ENCODE data around the gene RBMY1J.
"Not testable (repeated sequence)": the region's sequence is repeated elsewhere in the genome, so short reads cannot be mapped to it uniquely, and the experiment has no call there.

Gene RBMY1J

DNA sequence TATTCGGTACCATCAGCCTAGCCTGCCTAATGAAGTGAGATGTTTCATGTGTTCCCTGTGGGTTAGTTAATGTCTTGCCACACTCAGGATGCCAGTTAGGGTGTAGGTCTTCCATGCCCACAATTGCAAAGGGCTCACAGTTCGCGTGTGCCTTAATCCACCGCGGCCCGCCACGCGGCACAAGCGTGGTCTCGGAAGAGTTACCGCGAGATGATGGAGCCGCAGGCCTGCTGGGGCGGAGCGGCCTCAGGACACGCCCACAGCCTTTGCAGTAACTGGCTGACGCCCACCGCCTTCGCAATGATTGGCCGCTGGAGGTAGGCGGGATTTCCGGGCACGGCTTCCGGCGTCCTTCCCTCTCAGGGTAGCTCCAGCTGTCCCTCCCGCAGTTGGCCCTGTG is at the start of gene RBMY1J:
RBMY1J (plus strand) TSS at position 301 of the 400 bp plus-strand sequence. CDS start 2,038 bp downstream, outside the sequence.
- DNase-seq (ENCODE audit: low read depth in 2 of 2), result not testable (repeated sequence)

DNA sequence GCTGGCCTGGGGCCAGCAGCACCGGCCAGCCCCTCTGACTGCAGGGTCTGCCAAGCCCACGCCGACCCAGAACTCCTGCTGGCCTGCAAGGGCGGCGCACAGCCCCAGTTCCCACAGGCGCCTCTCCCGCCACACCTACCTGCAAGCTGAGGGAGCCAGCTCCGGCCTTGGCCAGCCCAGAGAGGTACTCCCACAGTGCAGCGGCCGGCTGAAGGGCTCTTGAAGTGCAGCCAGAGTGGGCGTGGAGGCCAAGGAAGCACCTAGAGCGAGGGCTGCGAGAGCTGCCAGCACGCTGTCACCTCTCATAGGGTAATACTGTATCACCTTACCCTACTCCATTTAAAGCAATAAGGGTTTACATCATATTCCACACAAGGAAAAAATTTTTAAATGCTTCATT is 35.8 kb upstream of the RBMY1J start:
- DNase-seq (ENCODE audit: low read depth in 2 of 2), result no peak

DNA sequence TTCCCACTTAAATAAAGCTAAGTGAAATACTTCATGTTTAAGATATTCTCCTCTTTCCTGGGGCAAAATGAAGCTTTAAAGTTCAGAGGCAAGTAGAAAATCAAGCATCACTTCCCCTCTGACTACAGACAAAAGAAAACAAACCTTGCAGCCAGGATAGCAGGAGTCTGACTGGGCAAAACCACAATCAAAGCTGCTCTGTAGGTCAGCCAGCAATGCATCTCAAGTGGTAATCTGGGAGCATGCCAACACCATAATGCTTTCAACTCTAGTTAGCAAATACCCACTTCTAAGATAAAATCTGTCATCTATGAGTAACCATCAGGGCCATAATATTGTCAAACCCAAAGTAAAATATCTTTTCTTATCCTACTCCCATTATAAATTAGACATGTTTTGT is 32.6 kb upstream of the RBMY1J start:
- no peak for DNase-seq (ENCODE audit: low read depth in 2 of 2)

DNA sequence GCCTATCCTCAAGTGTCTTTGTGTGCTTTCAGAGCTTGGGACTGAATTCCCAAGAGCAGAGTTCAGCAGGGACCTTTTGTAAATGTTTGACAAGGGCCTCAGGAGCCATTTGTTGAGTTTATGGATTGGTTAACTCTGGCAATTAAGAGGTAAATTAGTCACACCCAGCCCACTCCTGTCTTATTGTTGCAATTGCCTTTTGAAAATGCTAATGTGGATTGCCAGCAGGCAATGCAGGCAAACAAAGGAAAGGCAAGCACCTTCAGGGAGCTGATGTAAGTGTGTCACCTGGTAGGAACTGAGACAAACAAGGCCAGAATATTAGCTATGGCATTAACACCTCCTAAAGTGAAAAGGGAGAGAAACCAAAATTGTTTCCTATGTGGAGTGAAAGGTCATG is 29.7 kb upstream of the RBMY1J start:
- no peak for DNase-seq (ENCODE audit: low read depth in 2 of 2)

DNA sequence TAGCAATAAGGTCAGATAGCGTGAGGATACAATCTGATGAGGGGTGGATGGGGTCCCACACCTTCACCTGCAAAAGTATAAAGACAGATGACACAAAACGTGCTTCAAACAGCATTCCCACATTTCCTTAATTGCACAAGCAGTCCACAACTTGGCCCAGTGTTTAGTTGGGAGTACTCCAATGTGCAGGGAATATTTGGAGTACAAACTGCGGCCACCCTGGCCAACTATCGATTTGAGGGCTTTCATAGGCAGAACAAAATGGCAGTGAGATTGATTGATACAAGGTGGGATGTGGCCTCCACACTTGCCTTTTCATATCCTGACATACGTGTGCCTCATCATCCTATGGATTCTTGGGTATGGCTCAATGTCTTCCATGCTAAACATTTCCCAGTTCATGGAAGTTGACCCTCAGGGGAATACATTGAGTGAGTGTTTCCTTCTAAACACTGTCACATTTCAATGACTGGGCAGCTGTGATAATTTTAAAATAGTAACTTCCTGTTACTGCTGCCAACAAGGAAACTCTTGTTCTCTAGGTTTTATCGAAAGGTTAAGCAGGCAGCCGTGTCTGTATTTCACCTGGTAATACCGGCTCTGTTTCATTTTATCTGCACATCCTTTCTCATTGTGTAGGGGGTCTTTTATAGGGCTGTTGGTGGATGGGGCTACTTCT is 41.6 kb downstream of the RBMY1J start:
- not testable (repeated sequence) for DNase-seq (ENCODE audit: low read depth in 2 of 2)

DNA sequence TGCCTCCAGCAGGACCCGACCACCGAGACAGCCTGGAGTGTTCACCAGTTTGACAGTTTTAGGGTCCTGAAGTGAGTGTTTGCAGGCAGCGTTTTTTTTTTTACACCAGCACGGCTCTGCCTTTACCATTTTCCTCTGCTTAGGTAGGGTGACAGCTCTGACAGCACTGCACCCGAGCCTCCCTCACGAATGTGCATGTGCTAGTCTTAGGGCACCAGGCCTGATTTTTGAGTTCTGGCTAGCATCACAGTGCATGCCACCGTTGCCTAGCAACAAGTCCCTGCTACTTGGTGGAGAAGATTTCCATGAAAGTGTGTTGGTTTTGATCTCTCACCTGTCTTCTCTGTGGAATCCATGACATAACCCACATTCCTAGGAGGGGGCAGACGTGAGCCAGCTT is 52.3 kb downstream of the RBMY1J start:
- not testable (repeated sequence) for DNase-seq (ENCODE audit: low read depth in 2 of 2)

DNA sequence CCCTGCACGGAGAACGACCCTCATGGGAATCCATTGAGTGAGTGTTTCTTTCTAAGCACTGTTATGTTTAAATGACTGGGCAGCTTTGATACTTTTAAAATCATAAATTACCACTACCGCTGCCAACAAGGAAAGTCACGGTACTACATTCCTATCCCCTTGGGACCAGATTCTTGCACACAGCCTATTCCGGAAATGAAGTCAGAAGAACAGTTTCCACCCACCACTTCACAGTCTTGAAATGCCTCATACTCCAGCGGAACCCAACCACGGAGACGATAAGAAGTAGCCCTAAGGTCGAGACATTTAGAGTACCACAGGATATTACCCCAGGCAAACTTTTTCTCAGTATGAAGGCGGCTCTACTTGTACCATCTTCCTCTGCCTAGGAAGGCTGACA is 58.8 kb downstream of the RBMY1J start:
- not testable (repeated sequence) for DNase-seq (ENCODE audit: low read depth in 2 of 2)

All from stimulated activated CD8-positive, alpha-beta memory T cell treated with anti-CD3 and anti-CD28 coated beads, Interleukin-15, amount 100 ng/mL, for 48 hours (primary cell).